ENCODE measurements around the gene ZNF710. TPM values are rescaled to one million over a fixed set of nuclear protein-coding genes. Genes with fewer than 3 reads are reported as not detected.

Gene ZNF710
- total and polyA plus RNA-seq, 2 of the 13 experiments (the other 11 are each of a cell fraction or from before 2014, with no cell fraction given), result 4.7 to 20.6 TPM

DNA sequence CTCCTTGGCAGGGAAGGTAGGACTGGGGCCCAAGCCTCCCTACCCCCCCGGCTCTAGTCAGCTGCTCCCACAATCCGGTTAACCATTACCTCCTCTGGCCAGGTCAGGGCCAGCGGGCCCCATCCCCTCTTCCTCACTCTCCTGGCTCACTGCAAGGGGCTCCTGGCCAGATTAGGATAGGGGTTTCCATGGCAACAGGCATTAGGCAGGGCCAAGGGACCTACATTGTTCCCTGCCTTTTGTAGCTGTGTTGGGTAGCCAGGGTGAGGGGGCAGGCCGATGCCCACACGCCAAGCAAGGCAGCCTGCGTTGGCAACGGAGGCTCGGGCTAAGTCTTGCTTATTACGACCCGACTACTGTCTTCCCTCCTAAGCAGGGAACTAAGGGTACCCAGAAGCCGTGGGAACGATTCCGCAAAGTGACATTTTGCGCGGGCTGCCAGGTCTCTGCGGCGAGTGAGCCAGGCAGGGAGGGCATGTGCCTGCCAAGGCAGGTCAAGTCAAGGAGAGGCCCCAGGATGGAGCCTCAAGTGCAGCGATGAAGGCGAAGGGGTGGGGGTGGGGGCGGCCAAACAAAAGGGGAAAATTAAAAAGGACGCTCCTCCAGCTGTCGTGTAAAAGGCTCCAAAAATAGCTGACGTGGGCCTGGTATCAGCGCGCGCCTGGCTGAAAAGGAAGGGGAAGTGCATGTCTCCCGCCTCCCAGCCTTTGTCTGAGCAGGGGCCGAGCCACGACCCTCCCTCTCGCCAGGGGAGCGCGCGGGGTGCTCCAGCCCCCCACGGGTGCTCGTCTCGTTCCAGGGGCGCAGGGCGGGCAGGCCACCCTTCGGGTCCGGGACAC is 100.2 kb downstream of the ZNF710 start (continued):
- TF ChIP-seq FOXK1 (CRISPR knock-in tag; IDR thresholded peaks at IDR 0.05; ENCODE audit: borderline replicate concordance, low read depth), result no peak
- no peak for TF ChIP-seq MIER3 (CRISPR knock-in tag; IDR thresholded peaks at IDR 0.05; ENCODE audit: borderline replicate concordance)
- TF ChIP-seq, protein P1, sequence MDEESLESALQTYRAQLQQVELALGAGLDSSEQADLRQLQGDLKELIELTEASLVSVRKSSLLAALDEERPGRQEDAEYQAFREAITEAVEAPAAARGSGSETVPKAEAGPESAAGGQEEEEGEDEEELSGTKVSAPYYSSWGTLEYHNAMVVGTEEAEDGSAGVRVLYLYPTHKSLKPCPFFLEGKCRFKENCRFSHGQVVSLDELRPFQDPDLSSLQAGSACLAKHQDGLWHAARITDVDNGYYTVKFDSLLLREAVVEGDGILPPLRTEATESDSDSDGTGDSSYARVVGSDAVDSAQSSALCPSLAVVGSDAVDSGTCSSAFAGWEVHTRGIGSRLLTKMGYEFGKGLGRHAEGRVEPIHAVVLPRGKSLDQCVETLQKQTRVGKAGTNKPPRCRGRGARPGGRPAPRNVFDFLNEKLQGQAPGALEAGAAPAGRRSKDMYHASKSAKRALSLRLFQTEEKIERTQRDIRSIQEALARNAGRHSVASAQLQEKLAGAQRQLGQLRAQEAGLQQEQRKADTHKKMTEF (CRISPR knock-in tag; IDR thresholded peaks at IDR 0.05), result no peak
- no peak for TF ChIP-seq POGZ (CRISPR knock-in tag; IDR thresholded peaks at IDR 0.05)
- no peak for TF ChIP-seq NCOA5 (CRISPR knock-in tag; IDR thresholded peaks at IDR 0.05)
- TF ChIP-seq MYPOP (CRISPR knock-in tag; IDR thresholded peaks at IDR 0.05), result 0 out of 2 replicates have a peak, but pooled peaks have one; percentile 41
- no peak for TF ChIP-seq RFX5 (IDR thresholded peaks at IDR 0.05; ENCODE audit: low read depth, low read length)
- TF ChIP-seq NFYC (CRISPR knock-in tag; IDR thresholded peaks at IDR 0.05), result no peak
- TF ChIP-seq HNRNPUL1 (IDR thresholded peaks at IDR 0.05; ENCODE audit: low read depth, low read length), result no peak
- no peak for TF ChIP-seq ATF5 (CRISPR knock-in tag; IDR thresholded peaks at IDR 0.05; ENCODE audit: low read depth)
- no peak for TF ChIP-seq CC2D1A (CRISPR knock-in tag; IDR thresholded peaks at IDR 0.05)
- no peak for TF ChIP-seq HNRNPLL (IDR thresholded peaks at IDR 0.05; ENCODE audit: low read depth, low read length, poor library complexity, severe bottlenecking)
- TF ChIP-seq ZFYVE20 (CRISPR knock-in tag; IDR thresholded peaks at IDR 0.05; ENCODE audit: borderline replicate concordance, low read depth), result no peak
- no peak; the same call in 1 of the 2 replicates for TF ChIP-seq SP4 (CRISPR knock-in tag; IDR thresholded peaks at IDR 0.05)
- TF ChIP-seq ZNF570 (CRISPR knock-in tag; IDR thresholded peaks at IDR 0.05; ENCODE audit: borderline replicate concordance), result no peak
- no peak for TF ChIP-seq KDM4B (CRISPR knock-in tag; IDR thresholded peaks at IDR 0.05)
- TF ChIP-seq TARDBP (CRISPR knock-in tag; IDR thresholded peaks at IDR 0.05), result 0 out of 2 replicates have a peak, but pooled peaks have one; percentile 18
- TF ChIP-seq AHR (CRISPR knock-in tag; IDR thresholded peaks at IDR 0.05), result no peak
- TF ChIP-seq SRSF9 (IDR thresholded peaks at IDR 0.05; ENCODE audit: borderline replicate concordance, insufficient read depth, low read depth, low read length, poor library complexity, severe bottlenecking), result no peak
- no peak for TF ChIP-seq ZMYM2 (CRISPR knock-in tag; IDR thresholded peaks at IDR 0.05)
- no peak for TF ChIP-seq GFI1 (CRISPR knock-in tag; IDR thresholded peaks at IDR 0.05; ENCODE audit: borderline replicate concordance)
- TF ChIP-seq ZNF816 (CRISPR knock-in tag; IDR thresholded peaks at IDR 0.05; ENCODE audit: borderline replicate concordance), result no peak
- TF ChIP-seq MXD3 (CRISPR knock-in tag; IDR thresholded peaks at IDR 0.05), result no peak
- TF ChIP-seq PAWR (CRISPR knock-in tag; IDR thresholded peaks at IDR 0.05; ENCODE audit: borderline replicate concordance), result no peak
- TF ChIP-seq, protein P2, sequence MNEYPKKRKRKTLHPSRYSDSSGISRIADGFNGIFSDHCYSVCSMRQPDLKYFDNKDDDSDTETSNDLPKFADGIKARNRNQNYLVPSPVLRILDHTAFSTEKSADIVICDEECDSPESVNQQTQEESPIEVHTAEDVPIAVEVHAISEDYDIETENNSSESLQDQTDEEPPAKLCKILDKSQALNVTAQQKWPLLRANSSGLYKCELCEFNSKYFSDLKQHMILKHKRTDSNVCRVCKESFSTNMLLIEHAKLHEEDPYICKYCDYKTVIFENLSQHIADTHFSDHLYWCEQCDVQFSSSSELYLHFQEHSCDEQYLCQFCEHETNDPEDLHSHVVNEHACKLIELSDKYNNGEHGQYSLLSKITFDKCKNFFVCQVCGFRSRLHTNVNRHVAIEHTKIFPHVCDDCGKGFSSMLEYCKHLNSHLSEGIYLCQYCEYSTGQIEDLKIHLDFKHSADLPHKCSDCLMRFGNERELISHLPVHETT (CRISPR knock-in tag; conservative IDR thresholded peaks at IDR 0.05), result no peak

Measured in HepG2 (cell line).